ENCODE results near the gene REXO1.

Gene REXO1

GRCh38 chr19:1809678-1810077, 38.6 kb downstream of the REXO1 start:
- no peak for TF ChIP-seq SIN3A (IDR thresholded peaks at IDR 0.05; ENCODE audit: borderline replicate concordance, insufficient read depth, low read length)
- TF ChIP-seq POLR2AphosphoS5 (IDR thresholded peaks at IDR 0.05; ENCODE audit: low read depth, low read length): no peak

DNA sequence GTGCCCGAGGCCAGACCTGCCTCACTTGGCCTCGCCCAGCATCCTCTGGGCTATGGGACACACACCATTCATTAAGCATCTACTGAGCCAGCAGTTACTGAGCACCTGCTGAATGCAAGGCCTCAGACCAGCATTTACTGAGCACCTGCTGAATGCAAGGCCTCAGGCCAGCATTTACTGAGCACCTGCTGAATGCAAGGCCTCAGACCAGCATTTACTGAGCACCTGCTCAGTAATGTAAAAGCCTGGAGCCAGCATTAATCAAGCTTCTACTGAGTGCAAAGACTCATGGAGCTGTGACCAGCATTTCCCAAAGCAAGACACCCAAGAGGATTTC, 39.9 kb downstream of the REXO1 start:
- TF ChIP-seq TAF1 (IDR thresholded peaks at IDR 0.05; ENCODE audit: borderline replicate concordance, insufficient read depth, low read length): no peak
- TF ChIP-seq POLR2AphosphoS5 (IDR thresholded peaks at IDR 0.05; ENCODE audit: low read depth, low read length): no peak
- TF ChIP-seq SIN3A (IDR thresholded peaks at IDR 0.05; ENCODE audit: borderline replicate concordance, insufficient read depth, low read length): no peak
- no peak for TF ChIP-seq FOXP2 (optimal IDR thresholded peaks at IDR 0.05; ENCODE audit: borderline replicate concordance, extremely low read depth, extremely low read length, insufficient read depth)
- TF ChIP-seq, protein P1, sequence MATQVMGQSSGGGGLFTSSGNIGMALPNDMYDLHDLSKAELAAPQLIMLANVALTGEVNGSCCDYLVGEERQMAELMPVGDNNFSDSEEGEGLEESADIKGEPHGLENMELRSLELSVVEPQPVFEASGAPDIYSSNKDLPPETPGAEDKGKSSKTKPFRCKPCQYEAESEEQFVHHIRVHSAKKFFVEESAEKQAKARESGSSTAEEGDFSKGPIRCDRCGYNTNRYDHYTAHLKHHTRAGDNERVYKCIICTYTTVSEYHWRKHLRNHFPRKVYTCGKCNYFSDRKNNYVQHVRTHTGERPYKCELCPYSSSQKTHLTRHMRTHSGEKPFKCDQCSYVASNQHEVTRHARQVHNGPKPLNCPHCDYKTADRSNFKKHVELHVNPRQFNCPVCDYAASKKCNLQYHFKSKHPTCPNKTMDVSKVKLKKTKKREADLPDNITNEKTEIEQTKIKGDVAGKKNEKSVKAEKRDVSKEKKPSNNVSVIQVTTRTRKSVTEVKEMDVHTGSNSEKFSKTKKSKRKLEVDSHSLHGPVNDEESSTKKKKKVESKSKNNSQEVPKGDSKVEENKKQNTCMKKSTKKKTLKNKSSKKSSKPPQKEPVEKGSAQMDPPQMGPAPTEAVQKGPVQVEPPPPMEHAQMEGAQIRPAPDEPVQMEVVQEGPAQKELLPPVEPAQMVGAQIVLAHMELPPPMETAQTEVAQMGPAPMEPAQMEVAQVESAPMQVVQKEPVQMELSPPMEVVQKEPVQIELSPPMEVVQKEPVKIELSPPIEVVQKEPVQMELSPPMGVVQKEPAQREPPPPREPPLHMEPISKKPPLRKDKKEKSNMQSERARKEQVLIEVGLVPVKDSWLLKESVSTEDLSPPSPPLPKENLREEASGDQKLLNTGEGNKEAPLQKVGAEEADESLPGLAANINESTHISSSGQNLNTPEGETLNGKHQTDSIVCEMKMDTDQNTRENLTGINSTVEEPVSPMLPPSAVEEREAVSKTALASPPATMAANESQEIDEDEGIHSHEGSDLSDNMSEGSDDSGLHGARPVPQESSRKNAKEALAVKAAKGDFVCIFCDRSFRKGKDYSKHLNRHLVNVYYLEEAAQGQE (IDR thresholded peaks at IDR 0.05; ENCODE audit: insufficient read depth in 1 of 2, low read depth in 2 of 2, low read length in 2 of 2): no peak

GRCh38 chr19:1807695-1808394, 40.4 kb downstream of the REXO1 start:
- TF ChIP-seq POLR2AphosphoS5 (IDR thresholded peaks at IDR 0.05; ENCODE audit: low read depth, low read length) (no peak), TAF1 (IDR thresholded peaks at IDR 0.05; ENCODE audit: borderline replicate concordance, insufficient read depth, low read length) (no peak), FOXP2 (optimal IDR thresholded peaks at IDR 0.05; ENCODE audit: borderline replicate concordance, extremely low read depth, extremely low read length, insufficient read depth) (no peak), SIN3A (IDR thresholded peaks at IDR 0.05; ENCODE audit: borderline replicate concordance, insufficient read depth, low read length) (no peak)
- TF ChIP-seq, protein P1 (IDR thresholded peaks at IDR 0.05; ENCODE audit: insufficient read depth in 1 of 2, low read depth in 2 of 2, low read length in 2 of 2): no peak

- TF ChIP-seq TAF1 (IDR thresholded peaks at IDR 0.05; ENCODE audit: borderline replicate concordance, insufficient read depth, low read length) (no peak), SIN3A (IDR thresholded peaks at IDR 0.05; ENCODE audit: borderline replicate concordance, insufficient read depth, low read length) (no peak), POLR2AphosphoS5 (IDR thresholded peaks at IDR 0.05; ENCODE audit: low read depth, low read length) (no peak), FOXP2 (optimal IDR thresholded peaks at IDR 0.05; ENCODE audit: borderline replicate concordance, extremely low read depth, extremely low read length, insufficient read depth) (no peak)
- TF ChIP-seq, protein P1 (IDR thresholded peaks at IDR 0.05; ENCODE audit: insufficient read depth in 1 of 2, low read depth in 2 of 2, low read length in 2 of 2): no peak
Measured at GRCh38 chr19:1807030-1807694, 41.1 kb downstream of the REXO1 start.

- TF ChIP-seq SIN3A (IDR thresholded peaks at IDR 0.05; ENCODE audit: borderline replicate concordance, insufficient read depth, low read length) (no peak), FOXP2 (optimal IDR thresholded peaks at IDR 0.05; ENCODE audit: borderline replicate concordance, extremely low read depth, extremely low read length, insufficient read depth) (no peak), TAF1 (IDR thresholded peaks at IDR 0.05; ENCODE audit: borderline replicate concordance, insufficient read depth, low read length) (no peak), POLR2AphosphoS5 (IDR thresholded peaks at IDR 0.05; ENCODE audit: low read depth, low read length) (no peak)
- TF ChIP-seq, protein P1 (IDR thresholded peaks at IDR 0.05; ENCODE audit: insufficient read depth in 1 of 2, low read depth in 2 of 2, low read length in 2 of 2): no peak
Measured at GRCh38 chr19:1806184-1807029, 41.9 kb downstream of the REXO1 start.

All from PFSK-1 (cell line).